ENCODE measurements around the gene NTRK2.

Gene NTRK2

DNA sequence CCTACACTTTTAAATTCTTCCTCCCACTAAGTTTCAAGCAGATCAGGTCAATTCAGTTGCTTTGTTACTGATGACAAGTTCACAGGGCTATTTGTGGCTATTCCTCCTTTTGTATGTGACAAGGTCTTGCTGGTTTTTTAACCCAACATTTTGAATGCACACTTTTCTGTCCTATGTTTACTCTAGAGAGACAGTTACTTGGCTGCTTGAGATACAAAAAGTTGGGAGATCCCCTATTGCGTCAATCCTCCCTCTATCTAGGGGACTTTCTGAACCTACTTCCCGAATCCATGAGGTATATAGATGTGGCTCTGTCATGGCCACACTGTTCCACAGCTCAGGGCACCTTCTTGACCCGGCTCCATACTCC, 386.7 kb downstream of the NTRK2 start:
- CTCF ChIA-PET: no interaction called here

More for the DNA sequence above, 386.7 kb downstream of the NTRK2 start:
- POLR2A ChIA-PET: no interaction called here
- H3K9me3 ChIP-seq (ENCODE audit: control insufficient read depth, insufficient read depth, low read depth, low read length): no peaks in the 10 kb centered on the region
- H3K4me1 ChIP-seq (ENCODE audit: control insufficient read depth, insufficient read depth, low read length): 0 out of 2 replicates have a peak, but pooled peaks cover 2% of the 10 kb centered on the region
- H3K4me3 ChIP-seq (ENCODE audit: low read depth, low read length): no peak overlapping the region
- H3K27ac ChIP-seq (ENCODE audit: extremely low read depth, low read depth, low read length): no peak overlapping the region
- H3K36me3 ChIP-seq (ENCODE audit: control insufficient read depth in 2 of 2, insufficient read depth in 1 of 2, low read length in 2 of 2): no peaks in the 10 kb centered on the region
- TF ChIP-seq, protein P1, sequence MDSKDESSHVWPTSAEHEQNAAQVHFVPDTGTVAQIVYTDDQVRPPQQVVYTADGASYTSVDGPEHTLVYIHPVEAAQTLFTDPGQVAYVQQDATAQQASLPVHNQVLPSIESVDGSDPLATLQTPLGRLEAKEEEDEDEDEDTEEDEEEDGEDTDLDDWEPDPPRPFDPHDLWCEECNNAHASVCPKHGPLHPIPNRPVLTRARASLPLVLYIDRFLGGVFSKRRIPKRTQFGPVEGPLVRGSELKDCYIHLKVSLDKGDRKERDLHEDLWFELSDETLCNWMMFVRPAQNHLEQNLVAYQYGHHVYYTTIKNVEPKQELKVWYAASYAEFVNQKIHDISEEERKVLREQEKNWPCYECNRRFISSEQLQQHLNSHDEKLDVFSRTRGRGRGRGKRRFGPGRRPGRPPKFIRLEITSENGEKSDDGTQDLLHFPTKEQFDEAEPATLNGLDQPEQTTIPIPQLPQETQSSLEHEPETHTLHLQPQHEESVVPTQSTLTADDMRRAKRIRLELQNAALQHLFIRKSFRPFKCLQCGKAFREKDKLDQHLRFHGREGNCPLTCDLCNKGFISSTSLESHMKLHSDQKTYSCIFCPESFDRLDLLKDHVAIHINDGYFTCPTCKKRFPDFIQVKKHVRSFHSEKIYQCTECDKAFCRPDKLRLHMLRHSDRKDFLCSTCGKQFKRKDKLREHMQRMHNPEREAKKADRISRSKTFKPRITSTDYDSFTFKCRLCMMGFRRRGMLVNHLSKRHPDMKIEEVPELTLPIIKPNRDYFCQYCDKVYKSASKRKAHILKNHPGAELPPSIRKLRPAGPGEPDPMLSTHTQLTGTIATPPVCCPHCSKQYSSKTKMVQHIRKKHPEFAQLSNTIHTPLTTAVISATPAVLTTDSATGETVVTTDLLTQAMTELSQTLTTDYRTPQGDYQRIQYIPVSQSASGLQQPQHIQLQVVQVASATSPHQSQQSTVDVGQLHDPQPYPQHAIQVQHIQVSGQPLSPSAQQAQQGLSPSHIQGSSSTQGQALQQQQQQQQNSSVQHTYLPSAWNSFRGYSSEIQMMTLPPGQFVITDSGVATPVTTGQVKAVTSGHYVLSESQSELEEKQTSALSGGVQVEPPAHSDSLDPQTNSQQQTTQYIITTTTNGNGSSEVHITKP (tag by site-specific recombination; IDR thresholded peaks at IDR 0.05): no peak
- TF ChIP-seq GLI4 (tag by site-specific recombination; IDR thresholded peaks at IDR 0.05) (no peak), ZNF211 (tag by site-specific recombination; IDR thresholded peaks at IDR 0.05; ENCODE audit: low read depth) (no peak), BCL11A (tag by site-specific recombination; IDR thresholded peaks at IDR 0.05; ENCODE audit: low read depth) (no peak), ZNF544 (tag by site-specific recombination; IDR thresholded peaks at IDR 0.05) (no peak), ZNF660 (tag by site-specific recombination; IDR thresholded peaks at IDR 0.05) (no peak)
- TF ChIP-seq, protein P2, sequence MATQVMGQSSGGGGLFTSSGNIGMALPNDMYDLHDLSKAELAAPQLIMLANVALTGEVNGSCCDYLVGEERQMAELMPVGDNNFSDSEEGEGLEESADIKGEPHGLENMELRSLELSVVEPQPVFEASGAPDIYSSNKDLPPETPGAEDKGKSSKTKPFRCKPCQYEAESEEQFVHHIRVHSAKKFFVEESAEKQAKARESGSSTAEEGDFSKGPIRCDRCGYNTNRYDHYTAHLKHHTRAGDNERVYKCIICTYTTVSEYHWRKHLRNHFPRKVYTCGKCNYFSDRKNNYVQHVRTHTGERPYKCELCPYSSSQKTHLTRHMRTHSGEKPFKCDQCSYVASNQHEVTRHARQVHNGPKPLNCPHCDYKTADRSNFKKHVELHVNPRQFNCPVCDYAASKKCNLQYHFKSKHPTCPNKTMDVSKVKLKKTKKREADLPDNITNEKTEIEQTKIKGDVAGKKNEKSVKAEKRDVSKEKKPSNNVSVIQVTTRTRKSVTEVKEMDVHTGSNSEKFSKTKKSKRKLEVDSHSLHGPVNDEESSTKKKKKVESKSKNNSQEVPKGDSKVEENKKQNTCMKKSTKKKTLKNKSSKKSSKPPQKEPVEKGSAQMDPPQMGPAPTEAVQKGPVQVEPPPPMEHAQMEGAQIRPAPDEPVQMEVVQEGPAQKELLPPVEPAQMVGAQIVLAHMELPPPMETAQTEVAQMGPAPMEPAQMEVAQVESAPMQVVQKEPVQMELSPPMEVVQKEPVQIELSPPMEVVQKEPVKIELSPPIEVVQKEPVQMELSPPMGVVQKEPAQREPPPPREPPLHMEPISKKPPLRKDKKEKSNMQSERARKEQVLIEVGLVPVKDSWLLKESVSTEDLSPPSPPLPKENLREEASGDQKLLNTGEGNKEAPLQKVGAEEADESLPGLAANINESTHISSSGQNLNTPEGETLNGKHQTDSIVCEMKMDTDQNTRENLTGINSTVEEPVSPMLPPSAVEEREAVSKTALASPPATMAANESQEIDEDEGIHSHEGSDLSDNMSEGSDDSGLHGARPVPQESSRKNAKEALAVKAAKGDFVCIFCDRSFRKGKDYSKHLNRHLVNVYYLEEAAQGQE (tag by site-specific recombination; IDR thresholded peaks at IDR 0.05): no peak
- TF ChIP-seq, protein P3, sequence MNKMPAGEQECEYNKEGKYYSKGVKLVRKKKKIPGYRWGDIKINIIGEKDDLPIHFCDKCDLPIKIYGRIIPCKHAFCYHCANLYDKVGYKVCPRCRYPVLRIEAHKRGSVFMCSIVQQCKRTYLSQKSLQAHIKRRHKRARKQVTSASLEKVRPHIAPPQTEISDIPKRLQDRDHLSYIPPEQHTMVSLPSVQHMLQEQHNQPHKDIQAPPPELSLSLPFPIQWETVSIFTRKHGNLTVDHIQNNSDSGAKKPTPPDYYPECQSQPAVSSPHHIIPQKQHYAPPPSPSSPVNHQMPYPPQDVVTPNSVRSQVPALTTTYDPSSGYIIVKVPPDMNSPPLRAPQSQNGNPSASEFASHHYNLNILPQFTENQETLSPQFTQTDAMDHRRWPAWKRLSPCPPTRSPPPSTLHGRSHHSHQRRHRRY (tag by site-specific recombination; IDR thresholded peaks at IDR 0.05): no peak
- TF ChIP-seq, protein P4, sequence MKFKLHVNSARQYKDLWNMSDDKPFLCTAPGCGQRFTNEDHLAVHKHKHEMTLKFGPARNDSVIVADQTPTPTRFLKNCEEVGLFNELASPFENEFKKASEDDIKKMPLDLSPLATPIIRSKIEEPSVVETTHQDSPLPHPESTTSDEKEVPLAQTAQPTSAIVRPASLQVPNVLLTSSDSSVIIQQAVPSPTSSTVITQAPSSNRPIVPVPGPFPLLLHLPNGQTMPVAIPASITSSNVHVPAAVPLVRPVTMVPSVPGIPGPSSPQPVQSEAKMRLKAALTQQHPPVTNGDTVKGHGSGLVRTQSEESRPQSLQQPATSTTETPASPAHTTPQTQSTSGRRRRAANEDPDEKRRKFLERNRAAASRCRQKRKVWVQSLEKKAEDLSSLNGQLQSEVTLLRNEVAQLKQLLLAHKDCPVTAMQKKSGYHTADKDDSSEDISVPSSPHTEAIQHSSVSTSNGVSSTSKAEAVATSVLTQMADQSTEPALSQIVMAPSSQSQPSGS (tag by site-specific recombination; IDR thresholded peaks at IDR 0.05; ENCODE audit: low read depth): no peak
- TF ChIP-seq, protein P5, sequence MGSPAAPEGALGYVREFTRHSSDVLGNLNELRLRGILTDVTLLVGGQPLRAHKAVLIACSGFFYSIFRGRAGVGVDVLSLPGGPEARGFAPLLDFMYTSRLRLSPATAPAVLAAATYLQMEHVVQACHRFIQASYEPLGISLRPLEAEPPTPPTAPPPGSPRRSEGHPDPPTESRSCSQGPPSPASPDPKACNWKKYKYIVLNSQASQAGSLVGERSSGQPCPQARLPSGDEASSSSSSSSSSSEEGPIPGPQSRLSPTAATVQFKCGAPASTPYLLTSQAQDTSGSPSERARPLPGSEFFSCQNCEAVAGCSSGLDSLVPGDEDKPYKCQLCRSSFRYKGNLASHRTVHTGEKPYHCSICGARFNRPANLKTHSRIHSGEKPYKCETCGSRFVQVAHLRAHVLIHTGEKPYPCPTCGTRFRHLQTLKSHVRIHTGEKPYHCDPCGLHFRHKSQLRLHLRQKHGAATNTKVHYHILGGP (tag by site-specific recombination; IDR thresholded peaks at IDR 0.05): no peak
- TF ChIP-seq, protein P6, sequence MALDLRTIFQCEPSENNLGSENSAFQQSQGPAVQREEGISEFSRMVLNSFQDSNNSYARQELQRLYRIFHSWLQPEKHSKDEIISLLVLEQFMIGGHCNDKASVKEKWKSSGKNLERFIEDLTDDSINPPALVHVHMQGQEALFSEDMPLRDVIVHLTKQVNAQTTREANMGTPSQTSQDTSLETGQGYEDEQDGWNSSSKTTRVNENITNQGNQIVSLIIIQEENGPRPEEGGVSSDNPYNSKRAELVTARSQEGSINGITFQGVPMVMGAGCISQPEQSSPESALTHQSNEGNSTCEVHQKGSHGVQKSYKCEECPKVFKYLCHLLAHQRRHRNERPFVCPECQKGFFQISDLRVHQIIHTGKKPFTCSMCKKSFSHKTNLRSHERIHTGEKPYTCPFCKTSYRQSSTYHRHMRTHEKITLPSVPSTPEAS (tag by site-specific recombination; IDR thresholded peaks at IDR 0.05): no peak

Data from HEK293 (cell line).